ENCODE measurements around the gene DEAF1.

DEAF1 gene

GRCh38 chr11:620935-621814 lies 73.8 kb downstream of the DEAF1 start:
- DNase-seq: no peak

DNA sequence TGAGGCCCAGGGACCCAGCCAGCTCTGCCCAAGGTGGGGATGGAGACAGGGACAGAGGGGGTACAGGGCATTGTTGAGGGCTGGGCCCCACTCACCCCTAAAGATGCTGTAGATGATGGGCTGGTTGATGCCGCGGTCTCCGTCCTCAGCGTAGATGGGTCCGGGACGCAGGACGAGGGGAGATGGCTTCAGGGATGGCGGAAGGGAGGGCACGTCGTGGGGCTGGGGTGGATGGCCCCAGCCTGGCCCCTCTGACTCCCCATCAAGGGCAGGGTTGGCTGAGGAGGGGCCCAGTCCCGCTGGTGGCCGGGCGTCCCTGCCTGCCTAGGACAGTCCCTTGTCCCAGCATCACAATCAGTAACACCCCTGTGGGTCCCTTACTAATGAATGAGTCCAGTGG lies 74.8 kb downstream of the DEAF1 start:
- no peak for DNase-seq

DNA sequence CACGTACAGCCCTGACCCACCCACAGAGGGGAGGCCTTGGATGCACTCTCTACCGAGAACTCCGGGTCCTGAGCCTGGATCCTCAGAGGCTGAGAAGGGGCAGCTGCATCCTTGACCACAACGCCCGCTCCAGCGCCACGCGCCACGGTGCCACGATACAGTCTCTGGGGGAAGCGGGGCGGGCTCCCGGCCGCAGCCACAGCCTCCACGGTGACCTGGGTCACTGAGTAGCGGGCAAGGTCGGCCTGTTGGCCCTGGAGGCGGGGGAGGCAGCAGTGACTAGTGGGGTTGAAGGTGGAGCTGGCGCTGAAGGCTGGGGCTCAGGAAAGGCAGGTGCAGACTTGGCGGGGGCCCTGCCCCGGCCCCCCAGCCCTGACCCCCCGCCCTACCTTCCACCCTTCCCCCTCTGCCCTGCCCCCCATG lies 75.4 kb downstream of the DEAF1 start:
- DNase-seq: no peak

DNA sequence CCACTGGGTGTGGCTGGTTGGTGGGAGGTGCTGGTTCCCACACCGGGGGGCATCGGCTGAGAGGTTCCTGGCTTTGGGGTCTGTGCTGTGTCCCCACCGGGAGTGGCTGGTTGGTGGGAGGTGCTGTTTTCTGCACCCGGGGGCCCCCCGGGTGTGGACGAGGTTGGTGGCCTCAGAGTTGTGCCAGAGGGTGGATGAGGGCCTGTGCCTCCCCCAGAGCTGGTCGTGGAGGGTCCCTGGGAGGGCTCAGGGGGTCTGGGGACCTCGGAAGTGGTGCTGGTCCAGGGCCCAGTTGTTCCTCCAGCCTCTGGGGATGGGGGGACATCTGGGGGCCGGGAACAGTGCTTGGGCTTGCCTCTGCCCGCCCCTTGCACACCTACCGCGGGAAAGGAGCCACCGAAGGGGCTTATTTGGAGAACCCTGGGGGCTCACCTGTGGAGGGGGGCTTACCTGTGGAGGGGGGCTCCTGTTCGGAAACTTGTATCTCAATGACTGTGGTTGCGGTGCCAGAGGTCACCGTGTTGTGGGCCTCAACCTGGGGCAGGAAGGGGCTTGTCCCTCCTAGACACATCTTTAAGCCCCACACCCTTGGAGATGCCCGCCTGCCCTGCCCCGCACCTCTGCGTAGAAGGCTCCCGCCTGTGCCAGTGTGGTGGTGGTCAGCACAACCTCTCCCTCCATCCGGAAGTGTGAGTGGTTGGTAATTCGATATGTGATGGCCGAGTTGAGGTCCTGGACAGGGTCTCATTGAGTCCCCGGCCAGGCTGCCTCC lies 76.0 kb downstream of the DEAF1 start:
- no peak for DNase-seq

DNA sequence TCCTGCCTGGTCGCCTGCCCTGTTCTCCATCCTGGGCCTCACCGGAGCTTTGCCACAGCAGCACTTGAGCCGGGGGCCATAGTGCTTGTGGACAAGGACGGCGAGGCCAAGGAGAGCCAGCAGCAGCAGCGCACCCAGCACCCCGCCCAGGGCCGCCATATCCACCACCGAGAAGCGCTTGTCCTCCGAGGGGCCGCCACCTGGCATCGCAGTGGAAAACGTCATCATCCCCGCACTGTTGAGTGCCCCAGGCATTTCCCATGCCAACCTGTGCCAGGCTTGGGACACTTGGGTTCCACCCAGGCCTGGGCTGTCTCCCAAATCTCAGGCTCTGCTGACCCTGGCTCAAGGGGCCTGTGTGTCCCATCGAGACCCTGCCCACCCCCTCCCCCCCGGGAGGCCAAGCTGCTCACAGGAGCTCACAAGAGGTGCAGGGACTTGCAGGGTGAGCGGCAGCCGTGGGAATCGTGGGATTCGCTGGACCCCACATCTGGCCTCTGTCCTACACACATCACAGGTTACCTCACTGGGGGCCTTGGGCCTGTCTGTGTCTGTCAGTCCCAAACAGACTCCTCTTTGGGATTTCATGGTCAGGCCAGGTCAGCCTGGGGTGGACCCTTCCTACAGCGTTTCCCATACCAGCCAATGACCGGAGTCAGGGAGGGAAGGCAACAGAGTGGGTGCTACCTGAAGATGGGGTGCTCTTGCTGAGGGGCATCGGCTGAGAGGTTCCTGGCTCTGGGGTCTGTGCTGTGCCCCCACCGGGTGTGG lies 76.9 kb downstream of the DEAF1 start:
- DNase-seq: no peak

DNA sequence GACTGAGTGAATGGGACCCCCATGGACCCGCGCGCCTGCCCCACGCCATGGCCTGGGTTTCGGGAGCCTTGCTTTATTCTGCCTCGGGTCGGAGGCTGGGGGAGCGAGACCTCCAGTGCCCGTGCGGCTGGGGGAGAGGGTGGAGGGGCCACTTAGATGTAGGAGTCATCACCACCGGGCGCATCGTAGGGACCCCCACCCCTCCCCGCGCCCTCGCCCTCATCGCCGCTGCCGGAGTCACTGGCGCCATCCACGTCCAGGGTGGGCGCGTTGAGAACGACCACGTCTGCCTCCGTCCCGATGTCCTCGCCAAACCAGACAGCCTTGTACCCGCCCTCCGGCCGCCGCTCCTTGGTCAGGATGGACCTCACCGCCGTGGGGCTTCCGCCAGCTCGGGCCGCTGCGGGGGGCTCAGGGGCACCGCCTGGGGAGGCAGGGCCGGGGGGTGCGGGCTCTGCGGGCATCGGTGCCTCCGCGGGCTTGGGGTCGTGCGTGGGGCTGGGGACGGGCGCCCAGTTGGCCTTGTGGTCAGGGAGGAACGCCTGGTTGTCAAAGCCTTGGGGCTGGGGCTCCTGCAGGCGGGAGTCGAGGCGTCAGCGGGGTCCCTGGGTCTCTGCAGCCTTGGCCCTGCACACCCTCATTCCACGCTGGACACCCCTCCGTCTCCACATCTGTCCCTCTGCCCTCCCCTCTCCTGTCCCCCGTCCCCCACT lies 77.7 kb downstream of the DEAF1 start:
- no peak for DNase-seq

- DNase-seq: no peak
Measured at GRCh38 chr11:616320-617198, 78.5 kb downstream of the DEAF1 start.

- peak; percentile 89 for DNase-seq
Measured at GRCh38 chr11:615504-616319, 79.3 kb downstream of the DEAF1 start, which contains the start of gene IRF7. Gene IRF7, minus strand, starts transcription at chr11:615950. Its CDS starts 586 bp downstream, at chr11:615364.

DNA sequence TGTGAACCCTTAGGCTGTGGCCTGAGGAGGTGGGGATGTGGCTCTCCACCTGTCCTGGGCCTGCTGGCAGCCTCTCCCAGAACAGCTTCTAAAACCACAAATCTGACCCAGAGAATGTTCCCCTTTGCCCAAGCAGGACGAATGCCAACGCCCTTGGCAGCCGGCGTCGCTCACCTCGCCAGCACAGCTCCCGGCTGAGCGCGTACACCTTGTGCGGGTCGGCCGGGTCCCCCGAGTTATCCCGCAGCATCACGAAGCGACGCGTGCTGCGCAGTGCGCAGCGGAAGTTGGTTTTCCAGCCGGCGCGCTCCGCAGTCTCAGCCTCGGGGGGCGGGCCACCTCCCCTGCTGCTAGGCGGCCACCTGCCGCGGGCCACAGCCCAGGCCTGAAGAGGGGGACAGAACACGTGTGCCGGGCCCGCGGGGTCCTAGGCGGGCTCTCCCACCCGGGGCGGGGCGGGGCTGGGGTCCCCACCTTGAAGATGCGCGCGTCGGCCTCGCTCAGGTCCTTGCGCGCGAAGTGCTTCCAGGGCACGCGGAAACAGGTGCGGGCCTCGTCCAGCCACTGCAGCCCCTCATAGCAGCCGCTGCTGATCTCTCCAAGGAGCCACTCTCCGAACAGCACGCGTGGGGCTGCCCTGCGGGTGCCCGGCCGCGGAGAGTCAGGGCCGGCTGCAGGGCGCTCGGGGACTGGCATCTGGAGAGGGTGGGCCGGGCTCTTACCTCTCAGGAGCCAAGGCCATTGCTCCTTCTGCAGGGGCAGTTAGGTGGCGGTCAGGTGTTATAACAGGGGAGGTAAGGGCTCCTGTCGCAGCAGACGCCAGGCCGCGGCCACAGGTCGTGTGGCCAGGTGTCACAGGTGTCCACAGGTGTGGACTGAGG lies 80.2 kb downstream of the DEAF1 start:
- DNase-seq: peak; percentile 29

GRCh38 chr11:614021-614622 lies 80.9 kb downstream of the DEAF1 start:
- peak; percentile 32 for DNase-seq

GRCh38 chr11:613369-613968 lies 81.6 kb downstream of the DEAF1 start:
- DNase-seq: peak; percentile 71

DNA sequence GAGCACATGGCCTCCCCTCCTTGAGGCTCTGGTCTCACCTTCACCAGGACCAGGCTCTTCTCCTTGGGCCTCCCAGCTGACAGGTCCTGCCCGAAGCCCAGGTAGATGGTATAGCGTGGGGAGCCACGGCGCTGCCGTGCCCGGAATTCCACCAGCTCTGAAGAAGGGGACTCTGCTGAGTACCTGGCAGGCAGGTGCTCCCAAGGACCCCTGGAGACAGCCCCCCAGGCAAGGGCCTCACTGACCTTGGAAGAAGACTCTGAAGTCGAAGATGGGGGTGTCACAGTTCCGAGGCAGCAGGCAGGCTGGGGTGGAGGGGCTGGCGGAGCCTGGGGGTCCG lies 82.1 kb downstream of the DEAF1 start:
- no peak for DNase-seq

- peak; percentile 37 for DNase-seq
Measured at GRCh38 chr11:612201-612960, 82.6 kb downstream of the DEAF1 start.

GRCh38 chr11:611001-611996 lies 83.7 kb downstream of the DEAF1 start:
- DNase-seq: peak; percentile 52

GRCh38 chr11:610146-610801 lies 84.7 kb downstream of the DEAF1 start:
- DNase-seq: peak; percentile 23

GRCh38 chr11:609341-609811 lies 85.6 kb downstream of the DEAF1 start:
- no peak for DNase-seq

All from activated CD4-positive, alpha-beta T cell treated with anti-CD3 and anti-CD28 coated beads for 1 hour (primary cell).